HG02571 (cell line): ENCODE measurements around the gene GPRIN3.
"Not testable (repeated sequence)": the region's sequence is repeated elsewhere in the genome, so short reads cannot be mapped to it uniquely, and the experiment has no call there.

ENCODE experiments used
- ATAC-seq: cut with Tn5 transposase; IDR thresholded peaks from one replicate; pipeline ENCODE4 v1.9.1; 2021; ENCODE audit warnings: mild to moderate bottlenecking, moderate library complexity; ENCODE audit not compliant: unreplicated experiment

Gene GPRIN3

GRCh38 chr4:89222170-89222569, 85.4 kb downstream of the GPRIN3 start:
- no peak for ATAC-seq

- no peak for ATAC-seq
These were observed 86.3 kb downstream of the GPRIN3 start for GRCh38 chr4:89221167-89221867.

- ATAC-seq: no peak
These were observed 89.0 kb downstream of the GPRIN3 start for GRCh38 chr4:89218587-89218986.

GRCh38 chr4:89217604-89218003, 90.0 kb downstream of the GPRIN3 start:
- no peak for ATAC-seq

DNA sequence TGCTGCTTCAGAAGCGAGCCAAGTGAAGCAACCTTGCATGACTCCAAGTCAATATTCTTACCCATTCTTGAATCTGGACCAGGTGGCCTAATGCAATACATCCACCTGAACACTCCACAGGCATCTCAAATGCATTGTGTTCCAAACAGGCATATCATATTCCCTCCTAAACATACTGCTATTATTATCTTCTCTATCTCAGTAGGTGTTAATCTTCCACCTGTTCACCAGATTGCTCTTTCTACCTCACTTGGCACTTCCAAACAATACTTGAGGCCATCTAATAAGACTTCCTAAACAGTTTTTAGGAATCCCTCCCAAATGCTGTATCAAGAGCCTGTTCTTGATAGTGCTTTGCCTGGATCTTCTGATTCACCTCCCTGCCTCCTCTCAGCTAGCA, 90.7 kb downstream of the GPRIN3 start:
- no peak for ATAC-seq

GRCh38 chr4:89216422-89216821, 91.2 kb downstream of the GPRIN3 start:
- no peak for ATAC-seq

DNA sequence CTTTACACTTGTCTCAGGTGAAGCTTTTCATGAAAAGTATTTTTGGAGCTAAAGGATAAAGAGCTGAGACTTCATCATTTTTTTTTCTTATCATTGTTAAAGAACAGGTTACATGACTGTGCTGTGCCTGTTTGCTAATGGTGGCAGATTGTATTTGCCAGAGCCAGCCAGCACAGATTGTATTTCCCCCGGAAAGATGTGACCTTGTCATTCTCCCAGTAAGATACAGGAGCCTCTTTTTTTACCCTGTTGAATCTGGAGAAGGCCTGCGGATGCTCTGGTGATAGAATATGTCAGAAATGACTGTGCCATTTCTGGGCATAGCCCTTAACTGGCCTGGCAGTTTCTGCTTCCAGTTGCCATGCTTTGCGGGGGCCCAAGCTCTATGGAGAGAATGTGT, 91.9 kb downstream of the GPRIN3 start:
- no peak for ATAC-seq

- no peak for ATAC-seq
These were observed 93.3 kb downstream of the GPRIN3 start for GRCh38 chr4:89214308-89214707.

DNA sequence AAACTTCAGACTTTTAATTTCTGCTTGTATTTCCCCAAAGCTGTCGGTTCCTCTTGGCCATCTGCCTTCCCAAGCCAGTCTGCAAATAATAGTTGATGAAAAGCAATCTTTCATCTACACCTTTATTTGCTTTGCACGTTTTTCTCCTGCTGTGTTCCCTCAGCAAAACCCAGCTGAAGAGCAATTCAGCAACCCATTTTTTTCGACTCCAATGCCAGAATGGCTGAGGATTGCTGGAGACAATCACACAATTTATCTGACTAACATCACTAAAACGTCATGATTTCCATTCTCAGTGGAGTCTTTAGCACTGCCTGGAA, 94.3 kb downstream of the GPRIN3 start:
- no peak for ATAC-seq

DNA sequence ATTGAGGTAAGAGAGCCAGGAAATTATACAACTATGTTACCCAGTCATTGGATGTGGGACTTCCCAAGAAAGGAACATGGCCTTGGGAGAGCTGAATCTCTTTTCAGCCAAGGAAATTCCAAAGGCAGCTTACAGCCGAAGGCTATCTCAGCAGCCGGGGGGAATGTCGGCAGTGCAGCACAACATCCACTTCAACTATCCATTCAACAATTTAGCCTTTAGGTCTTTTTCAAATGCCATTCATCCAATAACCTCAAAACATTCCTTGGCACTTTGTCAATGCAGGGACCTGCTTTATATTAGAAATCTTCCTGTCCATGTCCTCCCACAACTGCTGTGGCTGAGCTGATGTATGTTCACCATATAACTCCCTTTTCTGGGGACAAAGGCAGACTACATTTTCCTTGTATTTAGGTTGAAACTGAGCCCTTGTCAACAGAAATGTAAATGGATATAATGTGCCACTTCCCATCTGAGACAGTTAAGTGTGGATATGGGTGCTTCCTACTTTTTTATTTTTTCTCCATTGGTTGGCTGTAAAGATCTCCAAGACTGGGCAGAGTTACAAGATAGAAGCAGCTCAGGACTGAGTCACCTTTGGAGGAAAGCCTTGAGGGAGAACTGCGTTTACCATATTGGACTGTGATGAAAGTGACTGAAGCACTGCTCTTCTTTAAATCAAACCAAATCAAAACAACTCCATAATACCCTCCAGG, 94.8 kb downstream of the GPRIN3 start:
- ATAC-seq: no peak

- ATAC-seq: no peak
These were observed 103.0 kb downstream of the GPRIN3 start for GRCh38 chr4:89204624-89205023.

GRCh38 chr4:89203902-89204301, 103.7 kb downstream of the GPRIN3 start:
- no peak for ATAC-seq

- not testable (repeated sequence) for ATAC-seq
These were observed 108.2 kb downstream of the GPRIN3 start for GRCh38 chr4:89199394-89199793.

- no peak for ATAC-seq
These were observed 109.7 kb downstream of the GPRIN3 start for GRCh38 chr4:89197920-89198319.

- ATAC-seq: no peak
These were observed 110.9 kb downstream of the GPRIN3 start for GRCh38 chr4:89196745-89197144.

- no peak for ATAC-seq
These were observed 111.4 kb downstream of the GPRIN3 start for GRCh38 chr4:89196056-89196674.

- no peak for ATAC-seq
These were observed 113.8 kb downstream of the GPRIN3 start for GRCh38 chr4:89193843-89194242.
